Measurements from ENCODE around the gene PRAC2. TPM values are rescaled to one million over a fixed set of nuclear protein-coding genes. Genes with fewer than 3 reads are reported as not detected.
A peak's percentile ranks its signal among the peaks of the same experiment; 100 is the strongest.

The PRAC2 gene
- total RNA-seq, 1 donor from 2014 or later = not detected

DNA sequence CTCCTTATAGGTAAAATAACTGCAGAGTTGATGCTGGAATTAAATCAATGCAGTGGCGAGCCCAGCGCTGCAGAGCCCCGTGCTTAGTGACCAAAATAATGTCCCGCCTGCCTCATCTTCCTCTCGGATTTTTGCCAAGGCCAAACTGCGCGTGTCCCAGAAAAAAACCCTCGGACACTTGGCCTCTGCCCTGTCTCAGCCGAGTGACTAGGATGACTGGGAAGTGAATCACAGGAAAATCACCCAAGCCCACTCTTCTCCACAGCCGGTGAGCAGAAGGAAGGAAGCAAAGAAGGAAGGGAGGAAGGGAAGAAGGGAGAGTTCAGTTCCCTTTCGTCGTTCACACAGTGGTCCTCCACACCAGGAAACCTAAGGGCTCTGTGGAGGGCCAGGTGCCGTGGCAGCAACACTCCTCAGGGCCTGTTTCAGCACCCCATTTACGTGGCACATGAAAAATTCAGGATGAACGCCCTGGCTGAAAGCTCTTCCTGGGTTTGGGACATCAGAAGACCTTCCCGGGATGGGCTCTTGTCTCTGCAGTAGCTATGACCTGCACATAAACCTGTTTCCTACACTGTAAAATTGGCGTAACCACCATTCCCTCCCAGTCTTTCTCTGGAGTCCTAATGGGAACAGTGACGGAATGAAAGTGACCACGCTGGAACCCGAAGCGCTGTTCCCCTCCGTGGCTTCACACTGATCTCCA lies 31.0 kb downstream of the PRAC2 start:
- DNase-seq (ENCODE audit: low read depth) = peak; percentile 82

DNA sequence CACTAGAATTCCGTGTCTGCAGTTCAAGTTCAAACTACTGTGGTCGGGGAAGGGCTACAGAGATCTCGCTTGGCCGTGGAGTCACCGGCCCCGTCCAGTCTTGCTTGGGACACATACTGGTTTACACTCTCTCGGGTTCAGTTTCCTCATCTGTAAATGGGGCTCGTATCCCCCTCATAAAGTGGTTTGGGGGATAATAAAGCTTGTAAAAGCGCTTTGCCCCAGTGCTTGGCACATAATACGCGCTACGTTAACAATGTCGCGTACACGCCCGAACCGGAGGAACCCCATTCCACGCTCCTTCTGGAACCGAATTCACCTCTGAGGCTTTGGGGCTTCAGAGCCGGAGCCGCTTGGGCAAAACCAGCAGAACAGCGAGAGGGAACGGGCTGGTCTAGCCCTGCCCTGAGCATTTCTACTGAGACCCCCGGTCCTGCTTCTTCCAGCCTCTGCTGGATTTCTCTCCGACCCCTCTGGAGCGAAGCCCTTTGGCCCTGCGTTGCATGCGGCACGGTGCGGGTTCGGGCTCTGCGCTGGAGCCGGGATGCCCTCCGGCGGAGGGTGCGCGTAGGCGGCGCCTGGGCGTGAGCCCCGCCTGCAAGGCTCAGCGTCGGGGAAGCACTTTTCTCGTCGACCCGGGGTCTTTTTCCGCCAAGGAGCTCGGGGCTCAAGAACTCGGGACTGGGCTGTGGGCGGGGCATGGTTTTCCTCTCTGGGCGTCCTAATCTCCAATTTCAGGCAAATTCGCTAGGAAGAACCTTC lies 31.7 kb downstream of the PRAC2 start:
- DNase-seq (ENCODE audit: low read depth) = no peak

DNA sequence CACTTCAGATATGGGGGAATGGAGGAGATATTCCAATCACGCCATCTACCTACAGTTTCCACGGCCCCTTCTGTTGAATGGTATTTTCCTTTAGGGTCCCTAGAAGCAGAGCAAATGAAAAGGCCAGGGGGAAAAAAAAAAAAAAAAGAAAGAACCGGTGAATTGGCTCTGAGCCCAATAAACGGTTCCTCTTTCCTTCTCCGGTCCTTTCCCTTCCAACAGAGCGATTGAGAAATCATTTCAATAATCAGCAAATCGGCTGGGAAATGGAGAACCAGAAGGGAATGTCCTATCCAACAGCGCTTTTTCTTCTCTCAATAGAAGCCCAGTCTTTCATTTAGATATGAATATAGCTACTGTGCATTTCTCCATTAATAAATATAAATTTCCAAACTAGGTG lies 32.4 kb downstream of the PRAC2 start:
- no peak for DNase-seq (ENCODE audit: low read depth)

DNA sequence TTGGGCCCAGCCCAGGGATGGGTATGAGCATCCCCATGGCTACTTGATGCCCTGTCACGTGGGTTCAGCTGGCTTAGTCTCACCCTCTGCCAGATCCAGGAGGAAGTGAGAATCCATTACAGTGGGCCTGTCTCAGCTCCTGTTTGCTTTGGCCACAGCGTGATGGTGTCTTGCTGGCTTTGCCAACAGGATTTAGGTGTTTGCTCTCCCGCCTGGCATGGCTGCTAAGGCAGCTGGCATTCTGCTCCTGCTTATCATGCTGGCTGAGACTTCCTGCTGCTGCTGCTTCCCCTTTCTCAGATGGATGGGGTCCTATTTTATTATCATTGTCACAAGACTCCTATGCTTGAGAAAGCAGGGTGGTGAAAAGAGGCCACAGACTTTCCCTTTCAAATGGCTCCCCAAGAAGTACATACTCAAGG lies 33.9 kb downstream of the PRAC2 start:
- no peak for DNase-seq (ENCODE audit: low read depth)

DNA sequence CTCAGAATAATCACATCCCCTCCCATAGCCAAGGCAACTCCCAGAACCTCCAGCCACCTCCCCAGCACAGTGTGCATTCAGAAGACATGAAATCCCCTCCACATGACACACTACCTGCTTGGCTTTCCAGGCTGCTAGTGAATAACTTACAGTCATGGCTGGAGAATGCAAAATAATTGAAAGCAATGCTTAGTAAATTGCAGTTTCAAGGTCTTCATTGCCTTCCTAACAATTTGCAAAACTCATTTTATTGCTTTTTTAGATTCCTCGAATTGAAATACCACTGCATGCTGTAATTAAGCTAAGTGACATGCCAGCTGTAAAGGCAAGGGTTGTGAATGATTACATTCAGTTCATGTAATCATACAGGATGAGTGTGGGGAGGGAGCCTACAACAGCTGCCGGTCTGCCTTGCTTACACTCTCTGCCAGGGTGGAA lies 34.6 kb downstream of the PRAC2 start:
- DNase-seq (ENCODE audit: low read depth) = no peak

DNA sequence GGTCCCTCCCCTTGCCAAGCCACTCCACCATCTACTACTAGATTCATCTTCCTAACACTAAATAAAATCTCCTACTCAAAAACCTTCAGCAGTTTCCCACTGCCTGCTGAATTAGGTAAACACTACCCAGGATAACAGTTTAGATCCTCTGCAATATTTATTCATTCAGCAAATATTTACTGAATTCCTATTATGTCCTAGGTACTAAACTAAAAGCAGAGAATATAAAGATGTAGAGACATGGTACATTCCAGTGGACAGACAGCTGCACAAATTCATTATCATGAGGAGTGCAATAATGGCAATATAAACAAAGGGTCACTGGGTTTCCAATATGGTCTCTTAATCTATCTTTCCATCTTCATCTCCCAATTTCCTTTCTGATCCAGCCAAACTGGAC lies 36.3 kb downstream of the PRAC2 start:
- DNase-seq (ENCODE audit: low read depth) = no peak

DNA sequence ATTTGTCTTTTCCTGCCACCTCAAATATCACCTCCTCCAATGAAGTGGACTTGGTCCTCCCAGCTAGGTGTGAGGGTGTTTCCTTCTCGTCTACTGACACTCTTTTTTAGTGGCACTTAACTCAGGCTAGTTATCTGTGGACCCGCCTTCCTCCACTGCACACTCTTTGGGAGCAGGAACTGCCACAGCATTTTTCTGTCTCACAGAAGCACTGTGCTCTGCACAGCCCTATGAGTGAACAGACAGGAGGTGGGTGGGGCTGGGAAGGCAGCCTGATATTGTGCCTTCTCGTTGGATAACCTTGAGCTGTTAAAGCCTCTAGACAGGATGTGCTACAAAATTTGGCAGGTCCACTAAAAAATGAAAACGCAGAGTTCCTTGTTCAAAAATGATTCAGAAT lies 37.4 kb downstream of the PRAC2 start:
- no peak for DNase-seq (ENCODE audit: low read depth)

DNA sequence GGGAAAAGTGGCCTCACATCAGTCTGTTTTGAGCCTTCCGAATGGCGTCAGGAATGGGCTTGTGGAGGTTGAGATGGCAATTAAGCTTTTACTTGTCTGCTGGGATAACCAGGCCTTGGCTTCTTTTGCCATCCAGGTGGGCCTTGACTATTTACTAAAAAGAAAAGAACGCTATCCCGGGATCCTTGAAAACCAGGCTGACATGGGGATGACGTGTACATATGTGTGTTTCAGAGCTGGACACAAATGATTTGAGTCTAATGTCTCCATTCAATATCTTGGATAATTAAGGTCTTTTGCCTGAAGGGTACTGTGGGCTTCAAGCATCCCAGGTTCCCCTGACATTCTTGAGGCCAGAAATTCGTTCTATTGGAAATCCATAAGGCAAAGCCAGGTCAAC lies 38.1 kb downstream of the PRAC2 start:
- no peak for DNase-seq (ENCODE audit: low read depth)

DNA sequence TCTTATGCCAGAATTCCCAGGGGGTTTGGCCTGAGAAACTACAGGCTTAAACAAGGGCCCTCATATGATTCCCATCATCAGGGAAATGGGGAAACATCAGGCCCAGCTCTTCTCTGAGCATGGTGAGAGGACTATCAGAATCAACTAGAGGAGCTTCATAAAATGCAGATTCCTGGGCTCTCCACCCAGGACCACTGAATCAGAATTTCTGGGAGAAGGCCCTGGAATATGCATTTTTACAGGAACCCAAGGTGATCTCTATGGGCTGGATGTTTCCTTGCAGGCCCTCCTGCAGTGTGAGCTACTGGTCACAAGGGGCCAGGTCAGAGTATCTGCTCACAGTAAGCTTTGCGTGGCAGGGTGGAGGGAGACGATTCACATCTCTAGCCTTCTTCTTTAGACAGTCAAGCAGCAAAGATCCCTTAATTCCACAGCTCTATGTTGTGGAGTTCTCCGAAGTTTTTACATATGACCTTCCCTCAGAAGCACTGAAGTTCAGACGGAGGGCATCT lies 44.3 kb downstream of the PRAC2 start:
- no peak for DNase-seq (ENCODE audit: low read depth)

DNA sequence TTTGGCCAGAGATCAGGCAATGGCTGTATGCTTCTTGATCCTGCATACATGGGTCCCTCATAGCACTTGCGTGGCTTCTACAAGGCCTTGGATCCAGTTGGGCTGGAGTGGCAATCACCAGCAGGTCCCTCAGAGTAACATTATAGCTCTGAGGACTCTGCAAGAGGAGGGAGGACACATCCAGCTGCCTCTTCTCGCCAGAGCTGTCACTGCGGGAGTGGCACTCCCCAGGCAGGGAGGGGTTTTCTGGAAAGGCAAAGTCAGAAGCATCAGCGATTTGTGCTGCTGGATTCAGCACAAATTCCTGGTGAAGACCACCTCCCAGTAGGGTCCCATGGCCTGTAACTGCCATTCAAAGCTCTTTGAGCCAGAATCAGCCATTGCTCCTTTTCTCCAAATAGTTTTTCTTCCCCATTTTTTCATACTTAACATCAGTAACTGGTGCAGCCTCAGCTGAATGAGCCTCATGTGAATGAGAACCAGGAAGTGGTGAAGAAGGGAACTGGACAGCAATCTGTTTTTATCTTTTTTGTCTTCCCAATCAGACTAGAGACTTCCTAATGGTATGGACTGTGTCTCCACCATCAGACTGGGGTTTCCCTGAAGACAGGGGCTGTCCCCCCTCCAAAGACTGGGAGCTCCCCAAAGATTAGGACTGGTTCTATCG lies 46.2 kb downstream of the PRAC2 start:
- DNase-seq (ENCODE audit: low read depth) = peak; percentile 35

DNA sequence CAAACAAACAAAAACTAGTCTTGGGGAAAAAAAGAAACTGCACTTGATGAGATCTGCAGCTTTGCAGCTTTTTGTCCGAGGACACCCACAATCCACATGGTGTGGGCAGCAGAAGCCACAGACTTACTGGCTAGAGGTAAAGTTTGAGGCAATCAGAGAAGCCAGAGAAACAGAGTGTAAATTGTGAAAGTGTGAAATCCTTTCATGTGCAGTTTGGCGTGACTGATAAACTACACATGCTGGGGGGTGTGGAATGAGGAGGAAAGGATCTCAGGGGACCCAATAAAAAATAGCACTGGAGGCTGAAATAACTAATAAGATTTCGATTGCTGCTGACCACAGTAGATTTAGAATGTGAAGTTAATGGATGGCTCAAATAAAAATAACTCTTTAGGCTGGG lies 48.0 kb downstream of the PRAC2 start:
- DNase-seq (ENCODE audit: low read depth) = no peak

DNA sequence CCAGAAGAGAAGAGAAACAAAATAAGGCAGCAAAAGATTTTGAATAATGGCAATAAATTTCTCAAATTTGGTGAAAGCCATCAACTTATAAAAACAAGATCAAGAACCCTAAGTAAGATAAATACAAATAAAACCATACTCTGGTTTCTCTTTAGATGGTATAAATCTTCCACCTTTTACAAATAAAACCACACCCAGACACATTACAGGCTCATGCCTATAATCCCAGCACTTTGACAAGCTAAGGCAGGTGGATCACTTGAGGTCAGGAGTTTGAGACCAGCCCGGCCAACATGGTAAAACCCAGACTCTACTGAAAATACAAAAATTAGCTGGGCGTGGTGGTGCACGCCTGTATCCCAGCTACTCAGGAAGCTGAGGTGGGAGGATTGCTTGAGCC lies 50.3 kb downstream of the PRAC2 start:
- no peak for DNase-seq (ENCODE audit: low read depth)

MicroRNAs within 50 kb of the gene (microRNA counts, 767-probe panel; counts per million panel counts)
- microRNA hsa-miR-3185 = not detected

Small RNAs within 50 kb of the gene (microRNA-seq; reads per million reads assigned to microRNA genes)
- gene MIR3185 = not detected

Other genes with a start within 250 kb of the PRAC2 start
- not detected in 2 replicates for gene HOXB1, start 192.2 kb upstream of the PRAC2 start, total RNA-seq
- gene HOXB2, start 178.1 kb upstream of the PRAC2 start, total RNA-seq = 39.0 and 43.9 TPM in 2 replicates
- 4.1 and 4.8 TPM in 2 replicates for gene HOXB4, start 144.8 kb upstream of the PRAC2 start, total RNA-seq
- 8.3 and 8.4 TPM in 2 replicates for gene HOXB3, start 132.9 kb upstream of the PRAC2 start, total RNA-seq
- gene HOXB5, start 129.4 kb upstream of the PRAC2 start, total RNA-seq = 0.42 and 0.80 TPM in 2 replicates
- 13.5 and 22.9 TPM in 2 replicates for gene HOXB6, start 118.2 kb upstream of the PRAC2 start, total RNA-seq
- 27.8 and 30.4 TPM in 2 replicates for gene HOXB7, start 112.2 kb upstream of the PRAC2 start, total RNA-seq
- gene HOXB8, start 107.9 kb upstream of the PRAC2 start, total RNA-seq = 11.8 and 13.8 TPM in 2 replicates
- gene HOXB9, start 96.8 kb upstream of the PRAC2 start, total RNA-seq = 4.9 and 6.6 TPM in 2 replicates
- not detected in 2 replicates for gene PRAC1, start 667 bp upstream of the PRAC2 start, total RNA-seq
- 1.3 and 1.5 TPM in 2 replicates for gene HOXB13, start 5.6 kb downstream of the PRAC2 start, total RNA-seq
- not detected in 2 replicates for gene TTLL6, start 94.0 kb downstream of the PRAC2 start, total RNA-seq
- gene CALCOCO2, start 107.8 kb downstream of the PRAC2 start, total RNA-seq = 36.8 and 43.0 TPM in 2 replicates
- 165 and 189 TPM in 2 replicates for gene ATP5MC1, start 169.6 kb downstream of the PRAC2 start, total RNA-seq
- gene UBE2Z, start 185.2 kb downstream of the PRAC2 start, total RNA-seq = 69.2 and 71.4 TPM in 2 replicates
- gene SNF8, start 221.7 kb downstream of the PRAC2 start, total RNA-seq = 93.2 and 113 TPM in 2 replicates
- not detected in 2 replicates for gene GIP, start 245.4 kb downstream of the PRAC2 start, total RNA-seq